Measurements from ENCODE around the gene FOXG1. TPM values are rescaled to one million over a fixed set of nuclear protein-coding genes. Genes with fewer than 3 reads are reported as not detected.

FOXG1 gene
- total and polyA plus RNA-seq, 9 of the 15 experiments (the other 6 are each of a cell fraction or from before 2014, with no cell fraction given) = 0.56 to 3.7 (median 0.85) TPM

DNA sequence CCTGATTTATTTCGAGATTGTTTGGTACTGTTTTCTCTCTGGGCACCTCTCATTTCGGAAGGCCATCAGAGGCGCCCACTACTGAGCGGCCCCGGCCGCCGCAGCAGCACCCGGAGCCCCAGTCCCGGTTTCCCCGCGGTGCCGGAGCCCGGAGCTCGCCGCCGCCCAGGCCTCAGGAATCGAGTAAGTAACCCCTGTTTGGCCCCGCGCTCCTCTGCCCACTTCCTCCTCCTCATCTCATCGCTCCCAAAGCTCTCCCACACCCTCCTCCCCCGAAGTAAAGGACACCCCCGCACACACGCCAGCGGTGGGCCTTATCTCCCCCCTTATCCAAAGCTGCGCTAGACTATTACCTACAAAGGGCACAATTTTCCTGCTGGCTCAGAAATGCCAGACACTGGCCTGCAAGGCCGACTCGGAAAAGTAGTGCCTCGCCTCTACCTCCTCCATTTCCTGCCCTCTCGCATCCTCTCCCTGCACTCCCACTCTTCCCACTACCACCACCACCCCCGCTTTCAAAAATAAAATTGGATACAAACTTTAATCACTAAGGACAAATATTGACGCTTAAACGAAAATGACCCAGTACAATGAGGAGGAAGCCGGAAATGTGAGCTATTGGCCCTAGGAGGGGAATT, 637 bp upstream of the FOXG1 start (continued):
- TF ChIP-seq RBM14 (IDR thresholded peaks at IDR 0.05; ENCODE audit: borderline replicate concordance, insufficient read depth, low read depth, low read length) (no peak), MNT (conservative IDR thresholded peaks at IDR 0.05) (0 out of 4 replicates have a peak, but pooled peaks of 1 of the 2 experiments have one; percentile 27), ZFX (CRISPR knock-in tag; IDR thresholded peaks at IDR 0.05) (peak; percentile 54), TSHZ1 (CRISPR knock-in tag; IDR thresholded peaks at IDR 0.05) (no peak), POLR2G (IDR thresholded peaks at IDR 0.05; ENCODE audit: low read depth, low read length) (peak; percentile 80), L3MBTL2 (IDR thresholded peaks at IDR 0.05) (peak; percentile 17; the same call in 1 of the 2 replicates), POLR2A (conservative IDR thresholded peaks at IDR 0.05) (peak; percentile 61), ETV1 (tag; conservative IDR thresholded peaks at IDR 0.05; ENCODE audit: low read depth) (peak; percentile 49), U2AF2 (optimal IDR thresholded peaks at IDR 0.05; ENCODE audit: low read depth, low read length) (no peak), DPF2 (IDR thresholded peaks at IDR 0.05) (peak; percentile 33; the same call in 1 of the 2 replicates), MTF1 (CRISPR knock-in tag; IDR thresholded peaks at IDR 0.05; ENCODE audit: borderline replicate concordance) (no peak), ZNF583 (CRISPR knock-in tag; IDR thresholded peaks at IDR 0.05) (no peak), CCAR2 (IDR thresholded peaks at IDR 0.05; ENCODE audit: low read depth, low read length) (no peak)
- TF ChIP-seq, protein P1, sequence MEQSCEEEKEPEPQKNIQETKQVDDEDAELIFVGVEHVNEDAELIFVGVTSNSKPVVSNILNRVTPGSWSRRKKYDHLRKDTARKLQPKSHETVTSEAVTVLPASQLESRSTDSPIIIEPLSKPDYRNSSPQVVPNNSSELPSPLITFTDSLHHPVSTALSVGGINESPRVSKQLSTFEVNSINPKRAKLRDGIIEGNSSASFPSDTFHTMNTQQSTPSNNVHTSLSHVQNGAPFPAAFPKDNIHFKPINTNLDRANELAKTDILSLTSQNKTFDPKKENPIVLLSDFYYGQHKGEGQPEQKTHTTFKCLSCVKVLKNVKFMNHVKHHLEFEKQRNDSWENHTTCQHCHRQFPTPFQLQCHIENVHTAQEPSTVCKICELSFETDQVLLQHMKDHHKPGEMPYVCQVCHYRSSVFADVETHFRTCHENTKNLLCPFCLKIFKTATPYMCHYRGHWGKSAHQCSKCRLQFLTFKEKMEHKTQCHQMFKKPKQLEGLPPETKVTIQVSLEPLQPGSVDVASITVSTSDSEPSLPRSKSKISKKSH (CRISPR knock-in tag; IDR thresholded peaks at IDR 0.05) = no peak
